AG04450 (cell line): ENCODE results near the gene TEX28. TPM values are rescaled to one million over a fixed set of nuclear protein-coding genes. Genes with fewer than 3 reads are reported as not detected.

Source experiments
- CTCF ChIA-PET: fragments of 300-600, 350-600 bp; formaldehyde crosslinking; extraction: SDS; loops from one replicate; lab custom pipeline; 2022; ENCODE audit warnings: antibody characterized with exemption, inconsistent platforms; lab: Charles Lee
- POLR2A ChIA-PET: fragments of 350-600 bp; formaldehyde crosslinking; extraction: SDS; loops from one replicate; lab custom pipeline; 2021; ENCODE audit warnings: antibody characterized with exemption, inconsistent platforms; lab: Yijun Ruan, JAX
- DNase-seq: peaks from one replicate; pipeline ENCODE4 v3.0.0-alpha.2; 2011; ENCODE audit warnings: low read depth, low spot score
- H3K27ac ChIP-seq: one replicate; pipeline ENCODE4 v1.5.1; 2012; ENCODE audit warnings: low read depth, low read length, control low read depth
- H3K27me3 ChIP-seq: one replicate; pipeline ENCODE4 v1.6.0; 2012; ENCODE audit warnings: low read length; ENCODE audit not compliant: control insufficient read depth, insufficient read depth
- H3K4me3 ChIP-seq: 2 replicates; pipeline ENCODE4 v1.5.1; 2011; ENCODE audit warnings: mild to moderate bottlenecking, low read depth, low read length, control low read depth
- H3K9me3 ChIP-seq: 2 replicates; pipeline ENCODE4 v1.5.1; 2012; ENCODE audit warnings: low read length; ENCODE audit not compliant: control insufficient read depth, insufficient read depth
- CTCF ChIP-seq: IDR thresholded peaks from 2 replicates; pipeline ENCODE4 v1.5.1; 2011; ENCODE audit warnings: low read depth, low read length, control low read depth, inconsistent platforms
- polyA plus RNA-seq: library from polyadenylated mRNA; depleted of rRNA; stranded (reverse); fragments of >200 nt; gene quantifications from 2 replicates; pipeline ENCODE4 v1.2.3, GENCODE V29; 2011

The TEX28 gene
- polyA plus RNA-seq, 1 experiment, result not detected

DNA sequence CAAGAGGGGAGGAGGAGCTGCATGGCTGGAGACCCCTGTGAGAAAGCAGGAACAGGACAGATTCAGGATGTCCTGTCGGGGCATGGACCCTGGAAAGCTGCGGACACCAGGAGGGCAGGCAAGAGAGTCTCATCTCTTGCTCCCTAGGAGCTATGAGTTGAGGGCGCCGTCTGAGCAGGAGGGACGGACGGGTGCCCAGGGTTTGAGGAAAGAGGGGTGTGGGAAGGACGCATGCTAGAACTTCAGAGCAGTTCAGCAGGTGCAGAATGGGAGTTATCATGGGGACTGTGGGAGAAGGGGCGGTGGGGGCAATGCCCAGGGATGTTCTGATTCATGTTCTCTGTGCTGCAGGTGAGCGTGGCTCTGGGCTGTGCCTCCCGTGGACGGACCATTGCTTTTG, 25.5 kb upstream of the TEX28 start:
- CTCF ChIA-PET, result no interaction called here
- TF ChIP-seq CTCF, result no peak
- POLR2A ChIA-PET, result no interaction called here
- Histone ChIP-seq H3K4me3 (no peak overlapping the region), H3K27ac (no peak overlapping the region), H3K9me3 (no peaks in the 10 kb centered on the region), H3K27me3 (peaks cover 22% of the 10 kb centered on the region)
- DNase-seq, result no peak

DNA sequence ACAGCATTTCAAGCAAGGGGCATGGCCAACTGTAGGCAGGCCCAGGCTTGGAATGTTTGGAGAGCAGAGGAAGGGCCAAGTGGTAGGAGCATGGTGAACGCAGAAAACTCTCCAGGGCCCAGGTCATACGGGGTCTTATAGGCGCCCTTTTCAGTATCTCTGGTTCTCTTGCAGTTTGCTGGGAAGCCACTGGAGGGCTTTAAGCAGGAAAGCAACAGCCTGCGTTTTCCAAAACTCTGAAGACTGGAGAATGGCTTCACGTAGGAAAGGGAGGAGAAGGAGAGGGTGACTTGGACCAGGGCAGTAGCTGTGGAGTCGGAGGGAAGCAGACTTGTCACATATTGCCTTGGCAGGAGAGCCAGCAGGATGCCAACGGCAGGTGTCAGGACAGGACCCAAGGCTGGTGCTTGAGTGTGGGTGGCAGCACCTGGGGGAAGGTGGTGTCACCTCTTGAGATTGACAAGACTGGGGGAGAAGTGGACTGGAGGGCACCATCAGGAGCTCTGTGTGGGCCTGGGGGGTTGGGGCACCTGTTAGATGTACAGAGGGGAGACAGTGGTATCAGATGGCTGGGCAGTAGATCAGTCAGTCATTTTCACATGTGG, 22.6 kb upstream of the TEX28 start:
- H3K27me3 ChIP-seq, result peaks cover 5% of the 10 kb centered on the region
- no peak overlapping the region for H3K4me3 ChIP-seq
- no peaks in the 10 kb centered on the region for H3K9me3 ChIP-seq
- no peak for DNase-seq
- POLR2A ChIA-PET, result no interaction called here
- H3K27ac ChIP-seq, result no peak overlapping the region
- CTCF ChIA-PET, result interaction anchor here (0.6 to 3.2 kb wide), 5 partner anchors 9 to 657 kb away, joined by 4 to 12 read pairs (median 5); no protein-coding TSS in a partner anchor
- peak; percentile 58 for TF ChIP-seq CTCF

DNA sequence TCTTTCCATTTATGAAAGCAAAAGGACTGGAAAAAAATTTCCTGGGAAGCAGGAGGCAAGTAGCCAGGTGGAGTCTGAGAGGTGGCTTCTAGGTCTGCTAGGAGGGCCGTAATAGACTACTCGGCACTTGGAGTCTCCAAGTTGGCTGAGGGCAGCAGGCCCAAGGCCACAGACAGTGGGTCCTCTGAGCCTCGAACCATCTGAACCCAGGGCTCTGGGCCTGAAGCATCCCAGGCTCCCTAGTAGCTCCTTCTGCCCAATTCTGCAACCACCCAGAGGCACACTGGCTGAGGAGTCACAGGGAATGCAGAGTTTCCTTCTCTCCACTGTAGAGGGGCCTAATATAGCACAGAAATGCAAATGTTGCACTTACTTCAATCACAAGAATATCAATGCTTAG, 20.5 kb upstream of the TEX28 start:
- TF ChIP-seq CTCF, result no peak
- DNase-seq, result no peak
- H3K27ac ChIP-seq, result no peak overlapping the region
- no peaks in the 10 kb centered on the region for H3K27me3 ChIP-seq
- no peaks in the 10 kb centered on the region for H3K9me3 ChIP-seq
- ChIA-PET CTCF (interaction anchor here (1.0 kb wide), 1 partner anchor 58 kb away, joined by 3 read pairs; no protein-coding TSS in a partner anchor), POLR2A (no interaction called here)
- no peak overlapping the region for H3K4me3 ChIP-seq

GRCh38 chrX:154313147-154313546, 18.2 kb upstream of the TEX28 start:
- Histone ChIP-seq H3K9me3 (no peaks in the 10 kb centered on the region), H3K27me3 (no peaks in the 10 kb centered on the region), H3K27ac (no peak overlapping the region), H3K4me3 (no peak overlapping the region)
- CTCF ChIA-PET, result interaction anchor here (0.6 kb wide), 1 partner anchor 176 kb away, joined by 3 read pairs; no protein-coding TSS in a partner anchor
- DNase-seq, result no peak
- POLR2A ChIA-PET, result no interaction called here
- TF ChIP-seq CTCF, result no peak

DNA sequence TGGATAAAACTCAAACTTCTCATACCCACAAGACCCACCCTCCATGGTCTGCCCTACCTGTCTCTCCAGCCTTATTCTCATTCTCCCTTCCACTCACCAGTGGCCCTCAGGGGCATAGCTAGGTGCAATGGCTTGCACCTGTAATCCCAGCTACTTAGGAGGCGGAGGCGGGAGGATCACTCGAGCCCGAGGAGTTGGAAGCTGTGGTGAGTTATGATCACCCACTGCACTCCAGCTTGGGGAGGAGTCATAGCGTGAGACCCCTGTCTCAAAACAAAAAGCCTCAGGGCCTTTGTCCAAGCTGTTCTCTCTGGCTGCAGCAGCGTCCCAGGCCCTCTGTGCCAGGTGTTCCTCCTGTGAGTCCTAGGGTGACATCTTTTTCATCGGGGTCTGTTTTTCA, 17.2 kb upstream of the TEX28 start:
- DNase-seq, result no peak
- CTCF ChIA-PET, result interaction anchor here (0.6 kb wide), 1 partner anchor 12 kb away, joined by 4 read pairs; no protein-coding TSS in a partner anchor
- Histone ChIP-seq H3K27ac (no peak overlapping the region), H3K27me3 (no peaks in the 10 kb centered on the region), H3K9me3 (no peaks in the 10 kb centered on the region), H3K4me3 (no peak overlapping the region)
- POLR2A ChIA-PET, result no interaction called here
- TF ChIP-seq CTCF, result no peak
